Activated CD4-positive, alpha-beta T cell treated with anti-CD3 and anti-CD28 coated beads, Interleukin-2, amount 10 ng/mL, durations not matched to agents 7 days and 5 days (primary cell): ENCODE data around the gene LDLRAD4. TPM values are rescaled to one million over a fixed set of nuclear protein-coding genes. Genes with fewer than 3 reads are reported as not detected.
A peak's percentile ranks its signal among the peaks of the same experiment; 100 is the strongest.

Experiments used
- CTCF ChIA-PET: fragments of 350-600 bp; sonication (Branson Sonifier 250); formaldehyde crosslinking; loops from one replicate; lab custom pipeline; 2021; ENCODE audit warnings: antibody characterized with exemption; lab: Charles Lee
- POLR2A ChIA-PET: fragments of 350-600 bp; sonication (Branson Sonifier 250); formaldehyde crosslinking; loops from one replicate; lab custom pipeline; 2021; ENCODE audit warnings: antibody characterized with exemption; lab: Charles Lee
- DNase-seq: peaks from one replicate; pipeline ENCODE4 v3.0.0-alpha.2; 2020
- H3K27ac Mint-ChIP-seq: one replicate; pipeline ENCODE4 v1.8.0; 2021; ENCODE audit warnings: mild to moderate bottlenecking, moderate library complexity, mixed read lengths
- H3K27me3 Mint-ChIP-seq: one replicate; pipeline ENCODE4 v1.8.0; 2021; ENCODE audit warnings: mixed read lengths
- H3K36me3 Mint-ChIP-seq: one replicate; pipeline ENCODE4 v1.8.0; 2021; ENCODE audit warnings: low read depth, mixed read lengths
- H3K4me1 Mint-ChIP-seq: one replicate; pipeline ENCODE4 v1.8.0; 2021; ENCODE audit warnings: mixed read lengths
- H3K4me3 Mint-ChIP-seq: one replicate; pipeline ENCODE4 v1.8.0; 2021; ENCODE audit warnings: mild to moderate bottlenecking, moderate library complexity, mixed read lengths
- H3K9me3 Mint-ChIP-seq: one replicate; pipeline ENCODE4 v1.8.0; 2021; ENCODE audit warnings: mixed read lengths
- total RNA-seq, 2 experiments: library from RNA; stranded (reverse); gene quantifications; one replicate each; pipeline ENCODE4 v1.2.3, GENCODE V29; 2021

LDLRAD4 gene
- total RNA-seq, 2 experiments from 2014 or later = 23.8 to 28.6 TPM

GRCh38 chr18:13628211-13628610, 409.7 kb downstream of the LDLRAD4 start:
- POLR2A ChIA-PET = no interaction called here
- CTCF ChIA-PET = interaction anchor here (1.0 kb wide), 1 partner anchor 70 kb away, joined by 3 read pairs; no protein-coding TSS in a partner anchor
- DNase-seq = no peak
- Mint-ChIP-seq H3K9me3 (peaks cover 2% of the 10 kb centered on the region), H3K27me3 (no peaks in the 10 kb centered on the region), H3K4me3 (no peak overlapping the region), H3K4me1 (peaks cover 30% of the 10 kb centered on the region), H3K27ac (no peak overlapping the region), H3K36me3 (peaks cover 6% of the 10 kb centered on the region)

- POLR2A ChIA-PET = no interaction called here
- CTCF ChIA-PET = interaction anchor here (0.6 to 0.7 kb wide), 4 partner anchors 71 to 349 kb away, joined by 3 to 5 read pairs (median 3); no protein-coding TSS in a partner anchor
- Mint-ChIP-seq H3K27me3 (no peaks in the 10 kb centered on the region), H3K36me3 (peaks cover 6% of the 10 kb centered on the region), H3K4me3 (no peak overlapping the region), H3K9me3 (peaks cover 2% of the 10 kb centered on the region), H3K4me1 (peaks cover 28% of the 10 kb centered on the region), H3K27ac (no peak overlapping the region)
- peak; percentile 63 for DNase-seq
Observed at GRCh38 chr18:13629841-13630715, 411.5 kb downstream of the LDLRAD4 start.

GRCh38 chr18:13630716-13631268, 412.2 kb downstream of the LDLRAD4 start:
- no peak for DNase-seq

GRCh38 chr18:13633700-13634099, 415.1 kb downstream of the LDLRAD4 start:
- Mint-ChIP-seq H3K27me3 (no peaks in the 10 kb centered on the region), H3K4me3 (no peak overlapping the region), H3K27ac (no peak overlapping the region), H3K4me1 (peaks cover 12% of the 10 kb centered on the region), H3K9me3 (peaks cover 2% of the 10 kb centered on the region), H3K36me3 (peaks cover 6% of the 10 kb centered on the region)
- ChIA-PET POLR2A (interaction anchor here (0.6 kb wide), 1 partner anchor 111 kb away, joined by 3 read pairs; no protein-coding TSS in a partner anchor), CTCF (interaction anchor here (1.4 kb wide), 2 partner anchors 72 to 474 kb away, joined by 3 read pairs; no protein-coding TSS in a partner anchor)
- no peak for DNase-seq

More at GRCh38 chr18:13630716-13631268, 412.2 kb downstream of the LDLRAD4 start:
- peaks cover 6% of the 10 kb centered on the region for H3K36me3 Mint-ChIP-seq
- no peaks in the 10 kb centered on the region for H3K27me3 Mint-ChIP-seq
- peaks cover 26% of the 10 kb centered on the region for H3K4me1 Mint-ChIP-seq
- ChIA-PET CTCF (interaction anchor here (1.5 kb wide), 1 partner anchor 73 kb away, joined by 3 read pairs; no protein-coding TSS in a partner anchor), POLR2A (no interaction called here)
- H3K9me3 Mint-ChIP-seq = peaks cover 2% of the 10 kb centered on the region
- H3K27ac Mint-ChIP-seq = no peak overlapping the region
- H3K4me3 Mint-ChIP-seq = no peak overlapping the region

GRCh38 chr18:13635046-13635445, 416.5 kb downstream of the LDLRAD4 start:
- Mint-ChIP-seq H3K4me3 (no peak overlapping the region), H3K27me3 (no peaks in the 10 kb centered on the region), H3K9me3 (peaks cover 2% of the 10 kb centered on the region), H3K36me3 (peaks cover 6% of the 10 kb centered on the region), H3K27ac (no peak overlapping the region), H3K4me1 (peaks cover 3% of the 10 kb centered on the region)
- CTCF ChIA-PET = interaction anchor here (0.7 to 1.0 kb wide), 2 partner anchors 297 to 419 kb away, joined by 3 read pairs; no protein-coding TSS in a partner anchor
- no peak for DNase-seq
- POLR2A ChIA-PET = no interaction called here

- H3K4me1 Mint-ChIP-seq = no peaks in the 10 kb centered on the region
- H3K27ac Mint-ChIP-seq = no peak overlapping the region
Observed at GRCh38 chr18:13638719-13639595, 420.4 kb downstream of the LDLRAD4 start.

GRCh38 chr18:13640266-13640860, 421.8 kb downstream of the LDLRAD4 start:
- Mint-ChIP-seq H3K4me3 (no peak overlapping the region), H3K27me3 (no peaks in the 10 kb centered on the region), H3K36me3 (peaks cover 6% of the 10 kb centered on the region), H3K9me3 (no peaks in the 10 kb centered on the region), H3K27ac (no peak overlapping the region), H3K4me1 (no peaks in the 10 kb centered on the region)
- no peak for DNase-seq
- ChIA-PET POLR2A (no interaction called here), CTCF (no interaction called here)

More at GRCh38 chr18:13638719-13639595, 420.4 kb downstream of the LDLRAD4 start:
- ChIA-PET POLR2A (no interaction called here), CTCF (interaction anchor here (1.0 to 1.4 kb wide), 3 partner anchors 9 to 81 kb away, joined by 3 to 4 read pairs (median 4); no protein-coding TSS in a partner anchor)
- no peak for DNase-seq
- H3K9me3 Mint-ChIP-seq = no peaks in the 10 kb centered on the region
- no peak overlapping the region for H3K4me3 Mint-ChIP-seq
- H3K27me3 Mint-ChIP-seq = no peaks in the 10 kb centered on the region
- H3K36me3 Mint-ChIP-seq = peaks cover 2% of the 10 kb centered on the region

- Mint-ChIP-seq H3K27ac (no peak overlapping the region), H3K9me3 (no peaks in the 10 kb centered on the region), H3K4me1 (no peaks in the 10 kb centered on the region), H3K27me3 (no peaks in the 10 kb centered on the region), H3K36me3 (peaks cover 6% of the 10 kb centered on the region), H3K4me3 (no peak overlapping the region)
- DNase-seq = no peak
- POLR2A ChIA-PET = no interaction called here
- CTCF ChIA-PET = no interaction called here
Observed at GRCh38 chr18:13641551-13642439, 423.2 kb downstream of the LDLRAD4 start.

GRCh38 chr18:13642440-13642827, 423.9 kb downstream of the LDLRAD4 start:
- Mint-ChIP-seq H3K27ac (no peak overlapping the region), H3K9me3 (no peaks in the 10 kb centered on the region), H3K27me3 (no peaks in the 10 kb centered on the region), H3K36me3 (peaks cover 6% of the 10 kb centered on the region), H3K4me1 (no peaks in the 10 kb centered on the region), H3K4me3 (no peak overlapping the region)
- POLR2A ChIA-PET = no interaction called here
- no peak for DNase-seq
- CTCF ChIA-PET = no interaction called here

- no peaks in the 10 kb centered on the region for H3K4me1 Mint-ChIP-seq
- no peak overlapping the region for H3K4me3 Mint-ChIP-seq
- H3K36me3 Mint-ChIP-seq = peaks cover 8% of the 10 kb centered on the region
- CTCF ChIA-PET = no interaction called here
- POLR2A ChIA-PET = no interaction called here
- no peak overlapping the region for H3K27ac Mint-ChIP-seq
- H3K9me3 Mint-ChIP-seq = no peaks in the 10 kb centered on the region
- H3K27me3 Mint-ChIP-seq = no peaks in the 10 kb centered on the region
- DNase-seq = no peak
Observed at GRCh38 chr18:13643261-13643751, 424.7 kb downstream of the LDLRAD4 start.

- POLR2A ChIA-PET = interaction anchor here (0.7 kb wide), 1 partner anchor 87 kb away, joined by 10 read pairs; no protein-coding TSS in a partner anchor
Observed at GRCh38 chr18:13645093-13645492, 426.5 kb downstream of the LDLRAD4 start.

More at GRCh38 chr18:13645093-13645492, 426.5 kb downstream of the LDLRAD4 start:
- CTCF ChIA-PET = interaction anchor here (0.7 kb wide), 2 partner anchors 9 to 15 kb away, joined by 3 to 4 read pairs; no protein-coding TSS in a partner anchor
- H3K4me1 Mint-ChIP-seq = no peaks in the 10 kb centered on the region
- no peak overlapping the region for H3K27ac Mint-ChIP-seq
- H3K4me3 Mint-ChIP-seq = no peak overlapping the region
- DNase-seq = no peak
- H3K9me3 Mint-ChIP-seq = no peaks in the 10 kb centered on the region
- peaks cover 8% of the 10 kb centered on the region for H3K36me3 Mint-ChIP-seq
- no peaks in the 10 kb centered on the region for H3K27me3 Mint-ChIP-seq
